Sigmoid colon (tissue), 4 donors: ENCODE results near the gene GPRC5D.
A peak's percentile ranks its signal among the peaks of the same experiment; 100 is the strongest.

Experiments
- EP300 ChIP-seq, 4 donors: sonication (generic); formaldehyde crosslinking; IDR thresholded peaks; one replicate each; pipeline ENCODE4 v1.6.1; 2017; ENCODE audit warnings: antibody characterized with exemption in 4 of 4
- POLR2A ChIP-seq, 2 donors: fragments of 450-650 bp; IDR thresholded peaks; one replicate each; pipeline ENCODE4 v1.6.1; 2016; ENCODE audit warnings: antibody characterized with exemption in 2 of 2, mild to moderate bottlenecking in 2 of 2, moderate library complexity in 2 of 2
- POLR2AphosphoS5 ChIP-seq, 4 donors: sonication (generic); formaldehyde crosslinking; IDR thresholded peaks; one replicate each; pipeline ENCODE4 v1.6.1; 2017; ENCODE audit warnings: antibody characterized with exemption in 4 of 4
- TF ChIP-seq, protein P1 (sequence below), 4 experiments: fragments of 450-650 bp in 3 of 4; fragments of 200-600 bp in 1 of 4; IDR thresholded peaks; one replicate each; pipeline ENCODE4 v1.5.1; 2016 to 2019; ENCODE audit warnings: antibody characterized with exemption in 4 of 4, mild to moderate bottlenecking in 3 of 4, moderate library complexity in 2 of 4

DNA sequence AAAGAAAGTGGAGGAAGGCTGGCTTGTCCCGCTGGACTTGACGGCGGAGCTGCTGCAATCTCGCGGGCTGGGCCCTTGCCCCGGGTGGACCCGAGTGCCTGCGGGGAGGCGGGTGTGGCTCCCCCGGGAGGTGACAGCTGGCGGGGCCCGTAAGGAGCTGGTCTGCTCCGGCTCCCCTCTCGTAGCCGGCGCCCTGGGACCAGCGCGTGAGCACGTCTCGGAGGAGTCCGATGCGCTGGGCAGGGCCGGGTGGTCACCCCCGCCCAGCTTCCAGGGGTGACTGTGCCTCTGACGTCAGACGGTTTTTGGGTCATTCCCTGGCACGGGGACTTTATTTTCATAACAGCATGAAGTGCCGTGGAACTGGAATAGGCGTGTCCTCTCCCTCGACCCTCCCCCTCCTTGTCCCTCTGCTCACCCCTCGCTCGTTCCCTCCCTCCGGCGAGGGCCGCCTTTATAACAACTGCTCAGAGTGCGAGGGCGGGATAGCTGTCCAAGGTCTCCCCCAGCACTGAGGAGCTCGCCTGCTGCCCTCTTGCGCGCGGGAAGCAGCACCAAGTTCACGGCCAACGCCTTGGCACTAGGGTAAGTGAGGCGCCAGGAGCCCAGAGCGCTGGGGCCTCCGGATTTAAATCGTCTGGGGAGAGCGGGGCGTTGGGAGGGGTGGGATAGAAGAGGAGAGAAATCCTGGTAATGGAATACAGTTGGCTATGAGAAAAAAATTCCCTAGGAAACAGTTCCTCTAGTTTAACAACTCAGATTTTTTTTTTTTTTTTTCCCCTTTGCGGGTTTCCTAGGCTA lies 60.7 kb downstream of the GPRC5D start, which contains the start of gene GPRC5A:
- TF ChIP-seq, protein P1, sequence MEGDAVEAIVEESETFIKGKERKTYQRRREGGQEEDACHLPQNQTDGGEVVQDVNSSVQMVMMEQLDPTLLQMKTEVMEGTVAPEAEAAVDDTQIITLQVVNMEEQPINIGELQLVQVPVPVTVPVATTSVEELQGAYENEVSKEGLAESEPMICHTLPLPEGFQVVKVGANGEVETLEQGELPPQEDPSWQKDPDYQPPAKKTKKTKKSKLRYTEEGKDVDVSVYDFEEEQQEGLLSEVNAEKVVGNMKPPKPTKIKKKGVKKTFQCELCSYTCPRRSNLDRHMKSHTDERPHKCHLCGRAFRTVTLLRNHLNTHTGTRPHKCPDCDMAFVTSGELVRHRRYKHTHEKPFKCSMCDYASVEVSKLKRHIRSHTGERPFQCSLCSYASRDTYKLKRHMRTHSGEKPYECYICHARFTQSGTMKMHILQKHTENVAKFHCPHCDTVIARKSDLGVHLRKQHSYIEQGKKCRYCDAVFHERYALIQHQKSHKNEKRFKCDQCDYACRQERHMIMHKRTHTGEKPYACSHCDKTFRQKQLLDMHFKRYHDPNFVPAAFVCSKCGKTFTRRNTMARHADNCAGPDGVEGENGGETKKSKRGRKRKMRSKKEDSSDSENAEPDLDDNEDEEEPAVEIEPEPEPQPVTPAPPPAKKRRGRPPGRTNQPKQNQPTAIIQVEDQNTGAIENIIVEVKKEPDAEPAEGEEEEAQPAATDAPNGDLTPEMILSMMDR (IDR thresholded peaks at IDR 0.05), result no peak
- TF ChIP-seq POLR2AphosphoS5 (IDR thresholded peaks at IDR 0.05) (peak; percentile 74 to 89 (median 83)), EP300 (IDR thresholded peaks at IDR 0.05) (no peak), POLR2A (IDR thresholded peaks at IDR 0.05) (peak in 1 of 2 donors; percentile 78)
